IMR-90 (cell line): ENCODE data around the gene NIPAL4. TPM values are rescaled to one million over a fixed set of nuclear protein-coding genes. Genes with fewer than 3 reads are reported as not detected.

Source experiments
- ATAC-seq: fragments of 200-7000 bp; cut with Tn5 transposase; 2 replicates; pipeline ENCODE4 v1.9.1; 2020; ENCODE audit warnings: low read depth, mild to moderate bottlenecking, moderate library complexity
- BruUV-seq: library from RNA; stranded (reverse); fragments of 400-500 nt; replicated peaks from 2 replicates; lab custom pipeline; 2021; lab: Mats Ljungman, UMichigan
- CTCF ChIA-PET: fragments of 300-600 bp; formaldehyde crosslinking; extraction: SDS; loops from one replicate; lab custom pipeline; 2021; ENCODE audit warnings: antibody characterized with exemption; lab: Yijun Ruan, JAX
- POLR2A ChIA-PET: fragments of 300-600 bp; sonication (Branson Sonifier 250); formaldehyde crosslinking; loops from one replicate; lab custom pipeline; 2022; ENCODE audit warnings: antibody characterized with exemption; ENCODE audit not compliant: unreplicated experiment; lab: Charles Lee
- DNase-seq: peaks from one replicate; pipeline ENCODE4 v3.0.0; 2013
- H2AFZ ChIP-seq: replicated peaks from 2 replicates; pipeline ENCODE3; 2013; ENCODE audit warnings: low read length, mild to moderate bottlenecking; ENCODE audit not compliant: poor library complexity
- H2AK5ac ChIP-seq: 2 replicates; pipeline ENCODE4 v1.6.1; 2013; ENCODE audit warnings: low read depth, low read length, inconsistent platforms
- H2AK9ac ChIP-seq: replicated peaks from 2 replicates; pipeline ENCODE3; 2013; ENCODE audit warnings: mild to moderate bottlenecking, low read depth, low read length, moderate library complexity; ENCODE audit not compliant: poor library complexity
- H2BK120ac ChIP-seq: 2 replicates; pipeline ENCODE4 v1.6.1; 2013; ENCODE audit warnings: low read depth, low read length, inconsistent platforms
- H2BK15ac ChIP-seq: 3 replicates; pipeline ENCODE4 v1.6.1; 2013; ENCODE audit warnings: low read depth, low read length, inconsistent platforms
- H2BK20ac ChIP-seq: 2 replicates; pipeline ENCODE4 v1.6.1; 2013; ENCODE audit warnings: low read depth, mild to moderate bottlenecking, inconsistent platforms, low read length, moderate library complexity
- H2BK5ac ChIP-seq: 2 replicates; pipeline ENCODE4 v1.6.1; 2013; ENCODE audit warnings: mild to moderate bottlenecking, low read depth, low read length, inconsistent platforms; ENCODE audit not compliant: poor library complexity, severe bottlenecking
- H3K14ac ChIP-seq: replicated peaks from 2 replicates; pipeline ENCODE4 v1.6.1; 2013; ENCODE audit warnings: low read depth, low read length, inconsistent platforms
- H3K18ac ChIP-seq: 2 replicates; pipeline ENCODE4 v1.6.1; 2013; ENCODE audit warnings: low read depth, low read length, control low read depth
- H3K23ac ChIP-seq: 2 replicates; pipeline ENCODE4 v1.6.1; 2013; ENCODE audit warnings: low read depth, low read length, inconsistent platforms
- H3K27ac ChIP-seq: 2 replicates; pipeline ENCODE4 v1.5.1; 2013; ENCODE audit warnings: mild to moderate bottlenecking, control low read depth, low read length; ENCODE audit not compliant: insufficient read depth
- H3K27me3 ChIP-seq: 2 replicates; pipeline ENCODE4 v1.6.1; 2013; ENCODE audit warnings: low read length; ENCODE audit not compliant: control insufficient read depth, insufficient read depth
- H3K36me3 ChIP-seq: 2 replicates; pipeline ENCODE4 v1.6.1; 2013; ENCODE audit warnings: low read length, mixed read lengths; ENCODE audit not compliant: control insufficient read depth, insufficient read depth
- H3K4ac ChIP-seq: 2 replicates; pipeline ENCODE4 v1.6.1; 2013; ENCODE audit warnings: low read depth, low read length, inconsistent platforms
- H3K4me1 ChIP-seq: 2 replicates; pipeline ENCODE4 v1.6.1; 2013; ENCODE audit warnings: low read length, mixed read lengths; ENCODE audit not compliant: control insufficient read depth, insufficient read depth
- H3K4me2 ChIP-seq: 2 replicates; pipeline ENCODE4 v1.6.1; 2013; ENCODE audit warnings: low read depth, mild to moderate bottlenecking, control low read depth, low read length, moderate library complexity
- H3K4me3 ChIP-seq: 2 replicates; pipeline ENCODE4 v1.5.1; 2013; ENCODE audit warnings: low read depth, mild to moderate bottlenecking, control low read depth, low read length, moderate library complexity; ENCODE audit not compliant: insufficient read depth
- H3K56ac ChIP-seq: 2 replicates; pipeline ENCODE4 v1.6.1; 2013; ENCODE audit warnings: low read length, inconsistent platforms; ENCODE audit not compliant: insufficient read depth; ENCODE audit errors: extremely low read depth
- H3K79me1 ChIP-seq, 2 experiments: 2 replicates each; pipeline ENCODE4 v1.6.1; 2013; ENCODE audit warnings: low read length in 2 of 2, inconsistent platforms in 1 of 2, low read depth in 1 of 2
- H3K9ac ChIP-seq: 2 replicates; pipeline ENCODE4 v1.6.1; 2013; ENCODE audit warnings: low read depth, low read length, control low read depth
- H3K9me1 ChIP-seq: 2 replicates; pipeline ENCODE4 v1.6.1; 2013; ENCODE audit warnings: low read length, inconsistent platforms; ENCODE audit not compliant: insufficient read depth
- H3K9me3 ChIP-seq: 2 replicates; pipeline ENCODE4 v1.6.1; 2013; ENCODE audit warnings: low read length; ENCODE audit not compliant: control insufficient read depth, insufficient read depth
- H4K20me1 ChIP-seq: 2 replicates; pipeline ENCODE4 v1.6.1; 2013; ENCODE audit warnings: low read length, inconsistent platforms; ENCODE audit not compliant: insufficient read depth
- H4K5ac ChIP-seq: 2 replicates; pipeline ENCODE4 v1.6.1; 2013; ENCODE audit warnings: mild to moderate bottlenecking, low read depth, low read length, control low read depth
- H4K8ac ChIP-seq, 2 experiments: 2 replicates each; pipeline ENCODE4 v1.6.1; 2013; ENCODE audit warnings: low read depth in 2 of 2, low read length in 2 of 2, control low read depth in 1 of 2, inconsistent platforms in 1 of 2
- H4K91ac ChIP-seq: 2 replicates; pipeline ENCODE4 v1.6.1; 2013; ENCODE audit warnings: low read depth, low read length, inconsistent platforms; ENCODE audit not compliant: insufficient read depth
- CEBPB ChIP-seq: IDR thresholded peaks from 2 replicates; pipeline ENCODE4 v1.6.1; 2012; ENCODE audit warnings: low read depth, low read length, improper control_type of control experiment
- CHD1 ChIP-seq: IDR thresholded peaks from 2 replicates; pipeline ENCODE4 v1.6.1; 2012; ENCODE audit warnings: low read depth, low read length, improper control_type of control experiment
- CTCF ChIP-seq: conservative IDR thresholded peaks from 2 replicates; pipeline ENCODE4 v1.5.1; 2012; ENCODE audit warnings: mild to moderate bottlenecking, low read depth, low read length, improper control_type of control experiment
- ELK1 ChIP-seq: fragments of 150-350 bp; IDR thresholded peaks from 2 replicates; pipeline ENCODE4 v1.6.1; 2016; ENCODE audit warnings: low read depth, mild to moderate bottlenecking, low read length, moderate library complexity, borderline replicate concordance
- FOS ChIP-seq: fragments of 150-350 bp; IDR thresholded peaks from 2 replicates; pipeline ENCODE4 v1.6.1; 2016; ENCODE audit warnings: low read depth, low read length
- MAZ ChIP-seq: IDR thresholded peaks from 2 replicates; pipeline ENCODE4 v1.6.1; 2012; ENCODE audit warnings: low read depth, mild to moderate bottlenecking, low read length, improper control_type of control experiment, moderate library complexity, borderline replicate concordance
- MXI1 ChIP-seq: IDR thresholded peaks from 2 replicates; pipeline ENCODE4 v1.6.1; 2012; ENCODE audit warnings: low read depth, mild to moderate bottlenecking, low read length, moderate library complexity, borderline replicate concordance
- NFE2L2 ChIP-seq: fragments of 150-350 bp; IDR thresholded peaks from 2 replicates; pipeline ENCODE4 v1.6.1; 2016; ENCODE audit warnings: low read depth, mild to moderate bottlenecking, low read length
- RAD21 ChIP-seq: IDR thresholded peaks from 2 replicates; pipeline ENCODE4 v1.6.1; 2012; ENCODE audit warnings: low read length, improper control_type of control experiment
- RCOR1 ChIP-seq: IDR thresholded peaks from 2 replicates; pipeline ENCODE4 v1.6.1; 2012; ENCODE audit warnings: mild to moderate bottlenecking, low read length, improper control_type of control experiment; ENCODE audit not compliant: insufficient replicate concordance
- RFX5 ChIP-seq: IDR thresholded peaks from 2 replicates; pipeline ENCODE4 v1.8.0; 2012; ENCODE audit warnings: low read depth, mild to moderate bottlenecking, low read length, moderate library complexity
- SMC3 ChIP-seq: fragments of 150-350 bp; IDR thresholded peaks from 2 replicates; pipeline ENCODE4 v1.6.1; 2016; ENCODE audit warnings: low read depth, mild to moderate bottlenecking, antibody characterized with exemption, low read length, moderate library complexity
- USF2 ChIP-seq: fragments of 150-350 bp; IDR thresholded peaks from 2 replicates; pipeline ENCODE4 v1.6.1; 2017; ENCODE audit warnings: mild to moderate bottlenecking, antibody characterized with exemption, low read length, low read depth
- WGBS, 2 experiments: methylation state at CpG; one replicate each; pipeline versions ENCODE4 v1.1.5 to v1.1.7; 2013; ENCODE audit warnings: missing lambda C conversion rate in 2 of 2; ENCODE audit not compliant: insufficient read length in 1 of 2; ENCODE audit errors: extremely low coverage in 2 of 2; 5-methylcytosine and 5-hydroxymethylcytosine counted together
- dilution Hi-C: fragments of 300-500 bp; cut with HindIII; formaldehyde crosslinking; loops from one replicate; pipeline ENCODE4 v1.14.3; 2018; ENCODE audit warnings: low sequenced_read_pairs; ENCODE audit not compliant: unreplicated experiment
- in situ Hi-C: fragments of 300-500 bp; cut with MboI; formaldehyde crosslinking; loops from 3 replicates; pipeline ENCODE4 v1.14.3; 2019; ENCODE audit warnings: low sequenced_read_pairs, inconsistent platforms, mixed read lengths
- intact Hi-C: fragments of 100-400 bp; cut with micrococcal nuclease; formaldehyde crosslinking; loops from 2 replicates; pipeline ENCODE4 v1.10.0; 2022
- polyA plus RNA-seq, 3 experiments: library from polyadenylated mRNA; depleted of rRNA; stranded (reverse); fragments of >200 nt; gene quantifications; 2 replicates each; pipeline ENCODE4 v1.2.3, GENCODE V29; 2012; ENCODE audit warnings: low replicate concordance in 1 of 3
- total RNA-seq: library from RNA; depleted of rRNA; stranded (reverse); fragments of >200 nt; gene quantifications from 2 replicates; pipeline ENCODE4 v1.2.3, GENCODE V29; 2012

The NIPAL4 gene
- total and polyA plus RNA-seq, 2 of the 4 experiments (the other 2 are of a cell fraction): 0.18 to 0.39 TPM

GRCh38 chr5:157431544-157432200 lies 28.3 kb upstream of the NIPAL4 start (continued):
- TF ChIP-seq RCOR1: no peak

GRCh38 chr5:157434096-157434495 lies 25.9 kb upstream of the NIPAL4 start:
- BruUV-seq: no TSS peak
- ATAC-seq (no peak), DNase-seq (no peak)
- no peak overlapping the region for H2AK5ac ChIP-seq
- H3K4me3 ChIP-seq: no peak overlapping the region
- no peaks in the 10 kb centered on the region for H4K20me1 ChIP-seq
- H2BK15ac ChIP-seq: no peak overlapping the region
- no peak overlapping the region for H3K9ac ChIP-seq
- in situ Hi-C loops (no loop called here), intact Hi-C loops (no loop called here), dilution Hi-C loops (no loop called here)
- no peaks in the 10 kb centered on the region for H3K27me3 ChIP-seq
- H3K56ac ChIP-seq: no peak overlapping the region
- no peak overlapping the region for H2BK120ac ChIP-seq
- no peaks in the 10 kb centered on the region for H3K9me3 ChIP-seq
- no peak overlapping the region for H2AK9ac ChIP-seq
- H2AFZ ChIP-seq: no peak overlapping the region
- POLR2A ChIA-PET: no interaction called here
- no peak overlapping the region for H3K27ac ChIP-seq
- 92% methylated on average over 2 of the region's 4 CpGs; no CpG with 5 or more reads in 1 of the 2 experiments for WGBS, 2 experiments
- CTCF ChIA-PET: interaction anchor here (1.1 kb wide), 1 partner anchor 38 kb away, joined by 4 read pairs; no protein-coding TSS in a partner anchor
- H3K9me1 ChIP-seq: no peaks in the 10 kb centered on the region
- H2BK20ac ChIP-seq: no peak overlapping the region
- no peak overlapping the region for H4K8ac ChIP-seq
- no peak overlapping the region for H2BK5ac ChIP-seq
- H4K5ac ChIP-seq: no peak overlapping the region
- H3K23ac ChIP-seq: no peak overlapping the region
- H3K79me1 ChIP-seq: no peaks in the 10 kb centered on the region
- H3K18ac ChIP-seq: no peak overlapping the region
- H3K4ac ChIP-seq: 0 out of 2 replicates have a peak overlapping the region, but pooled peaks have one; percentile 20
- no peak overlapping the region for H3K14ac ChIP-seq
- no peak overlapping the region for H3K4me2 ChIP-seq
- no peaks in the 10 kb centered on the region for H3K36me3 ChIP-seq
- no peaks in the 10 kb centered on the region for H3K4me1 ChIP-seq
- H4K91ac ChIP-seq: no peak overlapping the region
- TF ChIP-seq RFX5 (no peak), FOS (no peak), NFE2L2 (no peak), CHD1 (no peak), USF2 (no peak), RCOR1 (no peak), CEBPB (no peak), RAD21 (no peak), CTCF (no peak), MXI1 (no peak), ELK1 (no peak), SMC3 (no peak), MAZ (no peak)
